DMS114 treated with DMSO at 0.1 percent for 48 hours (cell line): ENCODE data around the gene PGBD5.

Experiments
- DNase-seq: peaks from one replicate; lab custom pipeline; 2025; ENCODE audit not compliant: unreplicated experiment; lab: John Stamatoyannopoulos, UW

Gene PGBD5

GRCh38 chr1:230377851-230378250 is 48.3 kb downstream of the PGBD5 start:
- DNase-seq, result no peak

- no peak for DNase-seq
Observed at GRCh38 chr1:230377324-230377723, 48.8 kb downstream of the PGBD5 start.

- DNase-seq, result no peak
Observed at GRCh38 chr1:230376296-230376695, 49.8 kb downstream of the PGBD5 start.

- DNase-seq, result no peak
Observed at GRCh38 chr1:230375780-230376179, 50.4 kb downstream of the PGBD5 start.

- no peak for DNase-seq
Observed at GRCh38 chr1:230375147-230375546, 51.0 kb downstream of the PGBD5 start.

- no peak for DNase-seq
Observed at GRCh38 chr1:230371923-230372703, 54.0 kb downstream of the PGBD5 start.

GRCh38 chr1:230370109-230370508 is 56.0 kb downstream of the PGBD5 start:
- no peak for DNase-seq

GRCh38 chr1:230368871-230369270 is 57.3 kb downstream of the PGBD5 start:
- no peak for DNase-seq

- no peak for DNase-seq
Observed at GRCh38 chr1:230368363-230368762, 57.8 kb downstream of the PGBD5 start.

GRCh38 chr1:230366504-230366915 is 59.6 kb downstream of the PGBD5 start:
- no peak for DNase-seq

- DNase-seq, result no peak
Observed at GRCh38 chr1:230365723-230366307, 60.3 kb downstream of the PGBD5 start.

GRCh38 chr1:230362949-230363348 is 63.2 kb downstream of the PGBD5 start:
- DNase-seq, result no peak

- DNase-seq, result no peak
Observed at GRCh38 chr1:230361941-230362340, 64.2 kb downstream of the PGBD5 start.

- no peak for DNase-seq
Observed at GRCh38 chr1:230359992-230360668, 66.0 kb downstream of the PGBD5 start.

GRCh38 chr1:230356869-230357794 is 69.0 kb downstream of the PGBD5 start:
- no peak for DNase-seq

- no peak for DNase-seq
Observed at GRCh38 chr1:230356190-230356589, 69.9 kb downstream of the PGBD5 start.

GRCh38 chr1:230355594-230355993 is 70.5 kb downstream of the PGBD5 start:
- no peak for DNase-seq

- no peak for DNase-seq
Observed at GRCh38 chr1:230355128-230355527, 71.0 kb downstream of the PGBD5 start.

- DNase-seq, result no peak
Observed at GRCh38 chr1:230354005-230354404, 72.1 kb downstream of the PGBD5 start.

- no peak for DNase-seq
Observed at GRCh38 chr1:230352537-230352936, 73.6 kb downstream of the PGBD5 start.

- no peak for DNase-seq
Observed at GRCh38 chr1:230351983-230352382, 74.1 kb downstream of the PGBD5 start.
